22Rv1 (cell line): ENCODE measurements around the gene LNX2.

Source experiments
- H3K27ac ChIP-seq: fragments of 450-650 bp; 2 replicates; pipeline ENCODE4 v1.5.1; 2017
- ZFX ChIP-seq: fragments of 450-650 bp; IDR thresholded peaks from 2 replicates; pipeline ENCODE4 v1.6.1; 2017; ENCODE audit warnings: antibody characterized with exemption, borderline replicate concordance
- TF ChIP-seq, protein P1 (sequence below): fragments of 450-650 bp; IDR thresholded peaks from 2 replicates; pipeline ENCODE4 v1.5.1; 2017; ENCODE audit warnings: mild to moderate bottlenecking

The LNX2 gene

DNA sequence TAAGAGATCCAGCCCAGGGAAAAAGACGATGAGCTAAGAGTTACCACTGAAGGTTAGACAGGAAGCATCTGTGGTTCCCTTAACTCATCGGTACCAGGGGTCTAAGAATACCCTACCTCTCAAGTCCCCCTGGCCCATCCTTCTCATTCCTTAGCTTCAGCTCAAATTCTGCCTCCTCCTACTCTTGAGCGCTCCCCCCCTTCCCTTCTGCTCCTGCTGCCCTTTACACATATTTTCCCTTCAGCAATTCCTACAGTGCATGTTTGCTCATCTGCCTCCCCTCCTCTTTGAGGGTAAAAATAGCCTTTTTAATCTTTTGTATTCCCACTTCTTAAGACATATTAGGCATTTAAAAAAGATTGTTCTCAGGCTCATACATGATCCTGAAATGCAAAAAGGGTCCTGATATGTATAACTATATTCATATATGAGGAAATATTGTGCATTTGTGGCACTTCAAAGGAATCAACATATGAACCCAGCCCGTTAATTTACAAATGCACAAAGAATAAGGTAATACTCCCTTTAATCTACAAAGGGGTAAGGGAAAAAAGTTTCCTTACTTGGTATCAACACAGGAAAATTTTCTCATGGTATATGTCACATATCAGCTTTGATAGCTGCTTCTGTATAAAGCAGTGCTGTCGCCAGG, 33.1 kb downstream of the LNX2 start:
- TF ChIP-seq, protein P1, sequence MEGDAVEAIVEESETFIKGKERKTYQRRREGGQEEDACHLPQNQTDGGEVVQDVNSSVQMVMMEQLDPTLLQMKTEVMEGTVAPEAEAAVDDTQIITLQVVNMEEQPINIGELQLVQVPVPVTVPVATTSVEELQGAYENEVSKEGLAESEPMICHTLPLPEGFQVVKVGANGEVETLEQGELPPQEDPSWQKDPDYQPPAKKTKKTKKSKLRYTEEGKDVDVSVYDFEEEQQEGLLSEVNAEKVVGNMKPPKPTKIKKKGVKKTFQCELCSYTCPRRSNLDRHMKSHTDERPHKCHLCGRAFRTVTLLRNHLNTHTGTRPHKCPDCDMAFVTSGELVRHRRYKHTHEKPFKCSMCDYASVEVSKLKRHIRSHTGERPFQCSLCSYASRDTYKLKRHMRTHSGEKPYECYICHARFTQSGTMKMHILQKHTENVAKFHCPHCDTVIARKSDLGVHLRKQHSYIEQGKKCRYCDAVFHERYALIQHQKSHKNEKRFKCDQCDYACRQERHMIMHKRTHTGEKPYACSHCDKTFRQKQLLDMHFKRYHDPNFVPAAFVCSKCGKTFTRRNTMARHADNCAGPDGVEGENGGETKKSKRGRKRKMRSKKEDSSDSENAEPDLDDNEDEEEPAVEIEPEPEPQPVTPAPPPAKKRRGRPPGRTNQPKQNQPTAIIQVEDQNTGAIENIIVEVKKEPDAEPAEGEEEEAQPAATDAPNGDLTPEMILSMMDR: no peak
- no peak for TF ChIP-seq ZFX

DNA sequence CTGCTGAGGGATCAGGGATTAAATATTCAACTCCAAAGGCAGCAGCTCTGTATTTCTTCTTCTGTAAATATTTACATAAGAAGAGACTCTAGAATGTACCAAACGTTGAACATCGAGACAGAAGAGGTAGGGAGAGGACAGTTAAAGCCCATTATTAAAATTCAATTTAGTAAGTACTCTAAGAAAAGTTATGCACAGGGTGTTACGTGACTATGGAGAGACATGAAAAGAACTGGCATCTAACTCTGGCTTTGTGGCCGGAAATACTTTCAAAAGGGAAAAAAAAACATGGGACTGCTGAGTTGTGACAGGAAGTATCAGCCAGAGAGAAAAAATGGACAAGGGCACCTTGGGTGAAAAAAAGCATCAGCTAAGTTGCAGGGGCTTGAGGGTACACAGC, 36.7 kb downstream of the LNX2 start:
- H3K27ac ChIP-seq: no peak overlapping the region
- no peak for TF ChIP-seq ZFX
- TF ChIP-seq, protein P1: no peak

More for the DNA sequence above, 33.1 kb downstream of the LNX2 start:
- H3K27ac ChIP-seq: no peak overlapping the region

DNA sequence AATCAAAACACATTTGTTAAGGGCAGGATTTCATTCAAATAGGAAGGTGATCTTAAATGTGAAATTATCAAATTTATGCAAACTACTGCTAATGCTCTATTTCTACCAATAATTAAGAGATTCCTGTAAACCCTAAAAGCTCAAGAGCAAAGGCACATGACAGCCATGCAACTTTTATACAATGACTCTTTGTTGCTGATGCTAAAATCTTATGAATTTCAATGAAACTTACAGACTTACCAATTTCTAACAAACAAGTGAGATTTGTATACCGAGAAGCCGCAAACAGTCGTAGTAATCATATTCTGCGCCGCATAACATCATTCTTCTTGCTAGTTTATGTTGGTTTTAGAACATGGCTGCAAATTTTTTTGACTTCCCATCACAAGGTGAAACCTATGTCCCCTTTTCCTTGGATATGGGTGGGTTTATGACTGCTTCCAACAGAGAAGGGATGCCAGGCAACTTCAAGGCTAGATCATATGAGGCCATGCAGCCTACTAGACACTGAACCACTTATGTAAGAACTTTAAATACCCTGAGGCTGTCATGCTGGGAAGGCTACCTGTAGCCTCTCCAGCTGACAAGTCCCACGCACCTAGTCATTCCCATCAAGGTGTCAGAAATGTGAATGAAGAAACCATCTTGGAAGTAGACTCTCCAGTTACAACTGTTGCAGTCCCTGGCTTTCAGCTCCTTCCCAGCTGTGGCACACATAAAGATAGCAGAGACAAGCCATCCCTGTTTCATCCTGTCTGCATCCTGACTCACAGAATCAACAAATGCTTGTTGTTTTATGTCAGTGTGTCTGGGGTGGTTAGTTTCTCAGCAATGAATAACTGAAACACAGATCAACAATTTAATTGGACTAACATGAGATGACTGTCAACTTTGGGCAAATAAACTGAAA, 42.0 kb downstream of the LNX2 start:
- TF ChIP-seq, protein P1: no peak
- no peak for TF ChIP-seq ZFX
- H3K27ac ChIP-seq: peak overlapping the region; percentile 48

DNA sequence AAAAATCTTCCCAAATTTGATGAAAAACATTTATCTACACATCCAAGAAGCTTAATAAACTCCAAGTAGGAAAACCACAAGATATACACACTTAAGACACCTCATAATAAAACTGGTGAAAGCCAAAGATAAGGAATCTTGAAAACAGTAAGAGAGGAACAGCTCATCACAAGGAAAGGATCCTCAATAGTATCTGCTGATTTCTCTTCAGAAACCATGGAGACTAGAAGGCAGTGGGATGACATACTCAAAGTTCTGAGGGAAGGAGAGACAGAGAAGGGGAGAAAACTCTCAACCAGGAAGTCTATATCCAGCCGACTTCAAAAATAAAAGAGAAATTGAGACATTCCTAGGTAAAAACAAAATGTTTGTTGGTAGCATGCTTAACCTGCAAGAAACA, 45.7 kb downstream of the LNX2 start:
- no peak overlapping the region for H3K27ac ChIP-seq
- TF ChIP-seq, protein P1: no peak
- no peak for TF ChIP-seq ZFX

DNA sequence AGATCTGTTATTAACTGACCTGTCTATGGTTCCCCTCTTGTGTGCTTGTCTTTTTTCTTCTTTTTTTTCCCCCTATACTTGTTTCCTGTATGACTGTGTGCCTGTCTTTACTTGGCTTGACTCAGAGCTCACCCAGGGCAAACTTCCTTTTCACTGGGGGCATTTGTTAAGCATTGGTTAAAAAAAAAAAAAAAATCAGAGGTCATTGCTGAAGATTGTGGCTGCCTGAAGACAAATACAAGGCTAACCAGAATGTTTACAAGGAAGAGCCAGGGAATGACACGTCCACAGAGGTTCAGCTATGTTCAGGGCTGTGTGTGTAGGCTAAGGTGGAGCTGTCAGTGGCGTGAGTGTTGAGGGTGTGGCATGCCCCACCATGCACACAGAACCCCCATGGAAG, 47.1 kb downstream of the LNX2 start:
- TF ChIP-seq ZFX: no peak
- TF ChIP-seq, protein P1: no peak
- H3K27ac ChIP-seq: no peak overlapping the region

DNA sequence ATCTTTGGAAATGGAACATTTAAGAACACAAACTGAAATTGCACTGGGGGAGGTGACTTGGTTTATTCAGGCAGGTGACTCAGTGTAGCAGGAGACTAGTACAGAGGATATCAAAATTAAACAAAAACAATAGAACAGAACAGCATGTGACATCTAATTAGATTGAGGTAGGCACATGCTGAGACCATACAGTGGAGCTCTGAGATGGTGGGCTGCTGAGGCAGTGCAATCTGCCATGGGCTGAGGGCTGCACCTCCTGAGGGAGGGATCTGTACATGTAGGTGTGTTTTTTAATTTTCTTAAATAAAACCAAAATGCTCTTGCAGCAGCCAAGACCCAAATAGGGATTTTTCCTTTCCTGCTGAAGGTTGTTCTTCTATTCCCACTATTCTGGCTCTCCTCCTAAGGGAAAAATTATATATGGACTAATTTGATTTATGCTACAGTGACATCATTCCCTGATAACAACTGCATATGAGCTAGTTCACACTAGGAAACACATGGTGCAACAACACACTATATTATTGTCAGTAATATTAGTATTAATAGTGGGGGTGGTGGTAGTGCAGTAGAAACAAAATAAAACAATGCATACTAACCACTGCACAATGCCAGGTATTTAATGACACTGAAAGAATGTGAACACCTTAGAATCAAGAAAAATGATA, 48.0 kb downstream of the LNX2 start:
- no peak for TF ChIP-seq ZFX
- TF ChIP-seq, protein P1: no peak
- H3K27ac ChIP-seq: no peak overlapping the region
